A549 (cell line): ENCODE data around the gene IL6ST. TPM values are rescaled to one million over a fixed set of nuclear protein-coding genes. Genes with fewer than 3 reads are reported as not detected.

ENCODE experiments used
- ATAC-seq, 2 experiments: fragments of 200-7000 bp in 1 of 2; fragments of >200 bp in 1 of 2; cut with Nextera tagmentation in 1 of 2; cut with Tn5 transposase in 1 of 2; 3 replicates each; pipeline versions ENCODE4 v1.8.0 to v1.9.1; 2018 to 2020; ENCODE audit warnings: mild to moderate bottlenecking in 1 of 2, moderate library complexity in 1 of 2
- CTCF ChIA-PET: fragments of 300-600 bp; sonication (Branson Sonifier 250); formaldehyde crosslinking; extraction: SDS; loops from one replicate; lab custom pipeline; 2021; ENCODE audit warnings: antibody characterized with exemption, inconsistent platforms; lab: Yijun Ruan, JAX
- POLR2A ChIA-PET: fragments of 350-600 bp; formaldehyde crosslinking; extraction: SDS; loops from one replicate; lab custom pipeline; 2021; ENCODE audit warnings: antibody characterized with exemption, inconsistent platforms; lab: Yijun Ruan, JAX
- DNase-seq, 2 experiments: peaks; one replicate each; pipeline versions ENCODE4 v3.0.0 to v3.0.0-alpha.2; 2011 to 2016; ENCODE audit warnings: low read depth in 1 of 2, low spot score in 1 of 2
- FAIRE-seq: peaks from 2 replicates; lab custom pipeline; 2011; peaks lifted over from hg19 to GRCh38; lab: Jason Lieb, UNC
- H3K27ac ChIP-seq, 2 experiments: fragments of >200 bp; sonication (Bioruptor Twin); formaldehyde crosslinking; 3 replicates each; pipeline ENCODE4 v1.5.1; 2016 to 2017
- H3K4me1 ChIP-seq: fragments of >200 bp; sonication (Bioruptor Twin); formaldehyde crosslinking; 3 replicates; pipeline ENCODE4 v1.6.1; 2016
- H3K4me2 ChIP-seq: fragments of >200 bp; sonication (Bioruptor Twin); formaldehyde crosslinking; 3 replicates; pipeline ENCODE4 v1.6.1; 2016
- H3K4me3 ChIP-seq: fragments of >200 bp; sonication (Bioruptor Twin); formaldehyde crosslinking; 3 replicates; pipeline ENCODE4 v1.5.1; 2016
- H3K9me3 ChIP-seq: fragments of >200 bp; sonication (Bioruptor Twin); formaldehyde crosslinking; 3 replicates; pipeline ENCODE4 v1.6.1; 2016
- CBX2 ChIP-seq: fragments of 200-600 bp; sonication (generic); IDR thresholded peaks from 2 replicates; pipeline ENCODE4 v1.6.1; 2016; ENCODE audit warnings: low read depth, mild to moderate bottlenecking, borderline replicate concordance
- CEBPB ChIP-seq, 2 experiments: fragments of >200 bp in 1 of 2; sonication (Bioruptor Twin) in 1 of 2; formaldehyde crosslinking in 1 of 2; IDR thresholded peaks; 2 replicates each; pipeline ENCODE4 v1.6.1; 2012 to 2016
- CTCF ChIP-seq: fragments of >200 bp; sonication (Bioruptor Twin); formaldehyde crosslinking; IDR thresholded peaks from 3 replicates; pipeline ENCODE4 v1.5.1; 2016
- E2F6 ChIP-seq: IDR thresholded peaks from 2 replicates; pipeline ENCODE4 v1.6.1; 2012; ENCODE audit warnings: low read depth, borderline replicate concordance
- EHMT2 ChIP-seq: fragments of 200-600 bp; sonication (generic); IDR thresholded peaks from 2 replicates; pipeline ENCODE4 v1.6.1; 2016; ENCODE audit warnings: antibody characterized with exemption, low read depth, mild to moderate bottlenecking, moderate library complexity
- EP300 ChIP-seq, 2 experiments: fragments of >200 bp; sonication (Bioruptor Twin); formaldehyde crosslinking; IDR thresholded peaks; 2 replicates in 1 of 2; 3 replicates in 1 of 2; pipeline ENCODE4 v1.6.1; 2016 to 2017
- ESRRA ChIP-seq: fragments of 150-350 bp; IDR thresholded peaks from 2 replicates; pipeline ENCODE4 v1.6.1; 2014; ENCODE audit warnings: mild to moderate bottlenecking, low read length, borderline replicate concordance
- FOSL2 ChIP-seq, 2 experiments: fragments of 450-650 bp in 1 of 2; fragments of >200 bp in 1 of 2; sonication (Bioruptor Twin) in 1 of 2; formaldehyde crosslinking; IDR thresholded peaks; 2 replicates each; pipeline versions ENCODE4 v1.5.0 to v1.6.1; 2016 to 2020; ENCODE audit warnings: mild to moderate bottlenecking in 1 of 2, moderate library complexity in 1 of 2
- FOXS1 ChIP-seq: fragments of 250-450 bp; sonication (Bioruptor Pico); IDR thresholded peaks from 2 replicates; pipeline ENCODE4 v1.5.0; 2020; ENCODE audit warnings: mild to moderate bottlenecking, moderate library complexity
- HES2 ChIP-seq: fragments of >200 bp; sonication (Bioruptor Twin); formaldehyde crosslinking; IDR thresholded peaks from 2 replicates; pipeline ENCODE4 v1.6.1; 2016
- HEYL ChIP-seq: fragments of 250-450 bp; sonication (Bioruptor Pico); IDR thresholded peaks from 2 replicates; pipeline ENCODE4 v1.8.0; 2021; ENCODE audit warnings: mild to moderate bottlenecking, moderate library complexity
- HOXB5 ChIP-seq: fragments of 250-450 bp; sonication (Bioruptor Pico); IDR thresholded peaks from 2 replicates; pipeline ENCODE4 v1.5.0; 2020; ENCODE audit warnings: mild to moderate bottlenecking, moderate library complexity
- JUN ChIP-seq, 2 experiments: fragments of >200 bp; sonication (Bioruptor Twin); formaldehyde crosslinking; IDR thresholded peaks; 2 replicates in 1 of 2; 3 replicates in 1 of 2; pipeline ENCODE4 v1.6.1; 2016 to 2017
- KDM5A ChIP-seq: fragments of 200-600 bp; sonication (generic); IDR thresholded peaks from 2 replicates; pipeline ENCODE4 v1.6.1; 2016; ENCODE audit warnings: antibody characterized with exemption, mild to moderate bottlenecking
- MAZ ChIP-seq: fragments of 150-350 bp; IDR thresholded peaks from 2 replicates; pipeline ENCODE4 v1.6.1; 2014; ENCODE audit warnings: antibody characterized with exemption, low read depth, low read length, borderline replicate concordance
- MYC ChIP-seq: IDR thresholded peaks from 2 replicates; pipeline ENCODE4 v1.6.1; 2012; ENCODE audit warnings: mild to moderate bottlenecking, inconsistent platforms, low read length, improper control_type of control experiment, borderline replicate concordance
- NFE2L2 ChIP-seq: fragments of 150-350 bp; conservative IDR thresholded peaks from 2 replicates; pipeline ENCODE4 v1.6.1; 2014; ENCODE audit warnings: low read length
- NR3C1 ChIP-seq: fragments of >200 bp; sonication (Bioruptor Twin); formaldehyde crosslinking; IDR thresholded peaks from 3 replicates; pipeline ENCODE4 v1.6.1; 2017
- RAD21 ChIP-seq, 2 experiments: fragments of >200 bp in 1 of 2; sonication (Bioruptor Twin) in 1 of 2; formaldehyde crosslinking in 1 of 2; IDR thresholded peaks in 1 of 2; conservative IDR thresholded peaks in 1 of 2; 2 replicates in 1 of 2; 3 replicates in 1 of 2; pipeline ENCODE4 v1.6.1; 2012 to 2018; ENCODE audit warnings: inconsistent platforms in 1 of 2
- RARB ChIP-seq: fragments of 250-450 bp; sonication (Bioruptor Pico); IDR thresholded peaks from 2 replicates; pipeline ENCODE4 v1.8.0; 2021; ENCODE audit warnings: mild to moderate bottlenecking, moderate library complexity
- REST ChIP-seq: fragments of 200-600 bp; sonication (generic); IDR thresholded peaks from 2 replicates; pipeline ENCODE4 v1.6.1; 2016; ENCODE audit warnings: antibody characterized with exemption, mild to moderate bottlenecking, moderate library complexity
- RNF2 ChIP-seq: fragments of 200-600 bp; sonication (generic); IDR thresholded peaks from 2 replicates; pipeline ENCODE4 v1.6.1; 2016; ENCODE audit warnings: low read depth, mild to moderate bottlenecking, antibody characterized with exemption, moderate library complexity, borderline replicate concordance
- ZC3H11A ChIP-seq: fragments of 450-650 bp; IDR thresholded peaks from 2 replicates; pipeline ENCODE4 v1.6.1; 2014; ENCODE audit warnings: antibody characterized with exemption, mild to moderate bottlenecking
- ZFP36 ChIP-seq: fragments of 450-650 bp; IDR thresholded peaks from 2 replicates; pipeline ENCODE4 v1.6.1; 2014; ENCODE audit warnings: borderline replicate concordance; ENCODE audit not compliant: partially characterized antibody
- ZSCAN20 ChIP-seq: fragments of 250-450 bp; sonication (Bioruptor Pico); IDR thresholded peaks from 2 replicates; pipeline ENCODE4 v1.8.0; 2022; ENCODE audit warnings: mild to moderate bottlenecking, moderate library complexity
- WGBS: methylation state at CpG from one replicate; pipeline ENCODE4 v1.1.6; 2017; ENCODE audit errors: missing lambda C conversion rate; 5-methylcytosine and 5-hydroxymethylcytosine counted together
- polyA plus RNA-seq, 4 experiments: library from polyadenylated mRNA; depleted of rRNA in 3 of 4; stranded (reverse); fragments of >200 nt; fragmentation: RNase III in 1 of 4; extraction: RNeasy Plus Mini Kit Qiagen cat#74134 plus additional on column Dnase treatment in 1 of 4; gene quantifications; 2 replicates in 3 of 4; 3 replicates in 1 of 4; pipeline ENCODE4 v1.2.3, GENCODE V29; 2011 to 2017
- TF ChIP-seq, protein P1 (sequence below): IDR thresholded peaks from 2 replicates; pipeline ENCODE4 v1.6.1; 2012
- TF ChIP-seq, protein P2 (sequence below): fragments of 250-450 bp; sonication (Bioruptor Pico); IDR thresholded peaks from 2 replicates; pipeline ENCODE4 v1.5.0; 2021; ENCODE audit warnings: mild to moderate bottlenecking, moderate library complexity, borderline replicate concordance
- TF ChIP-seq, protein P3 (sequence below): fragments of 250-450 bp; sonication (Bioruptor Pico); IDR thresholded peaks from 2 replicates; pipeline ENCODE4 v1.5.0; 2020; ENCODE audit warnings: low read depth, mild to moderate bottlenecking, moderate library complexity

The IL6ST gene
- polyA plus RNA-seq, 2 of the 4 experiments (the other 2 are of a cell fraction) = 46.2 to 183 TPM

- Histone ChIP-seq H3K4me1 (peaks cover 2% of the 10 kb centered on the region), H3K4me2 (no peak overlapping the region), H3K4me3 (no peak overlapping the region)
- ATAC-seq = no peak
- POLR2A ChIA-PET = no interaction called here
- no peak for FAIRE-seq
- TF ChIP-seq MAZ (no peak), RNF2 (no peak), EP300 (IDR thresholded peaks at IDR 0.05) (no peak), CBX2 (no peak), NFE2L2 (no peak), EHMT2 (no peak), FOXS1 (CRISPR knock-in tag) (no peak), ZC3H11A (no peak), HES2 (no peak), HEYL (CRISPR knock-in tag) (no peak), FOSL2 (IDR thresholded peaks at IDR 0.05) (no peak), FOSL2 (CRISPR knock-in tag; IDR thresholded peaks at IDR 0.05) (no peak), CTCF (no peak), KDM5A (no peak), CEBPB (IDR thresholded peaks at IDR 0.05) (no peak)
- TF ChIP-seq, protein P1, sequence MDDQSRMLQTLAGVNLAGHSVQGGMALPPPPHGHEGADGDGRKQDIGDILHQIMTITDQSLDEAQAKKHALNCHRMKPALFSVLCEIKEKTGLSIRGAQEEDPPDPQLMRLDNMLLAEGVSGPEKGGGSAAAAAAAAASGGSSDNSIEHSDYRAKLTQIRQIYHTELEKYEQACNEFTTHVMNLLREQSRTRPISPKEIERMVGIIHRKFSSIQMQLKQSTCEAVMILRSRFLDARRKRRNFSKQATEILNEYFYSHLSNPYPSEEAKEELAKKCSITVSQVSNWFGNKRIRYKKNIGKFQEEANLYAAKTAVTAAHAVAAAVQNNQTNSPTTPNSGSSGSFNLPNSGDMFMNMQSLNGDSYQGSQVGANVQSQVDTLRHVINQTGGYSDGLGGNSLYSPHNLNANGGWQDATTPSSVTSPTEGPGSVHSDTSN = no peak
- TF ChIP-seq, all 56 proteins: peak for 0
- no peak for DNase-seq
- WGBS = 76% methylated on average over 3 of the region's 3 CpGs
- no peaks in the 10 kb centered on the region for H3K9me3 ChIP-seq
- no peak overlapping the region for H3K27ac ChIP-seq
- CTCF ChIA-PET = interaction anchor here (0.7 to 1.5 kb wide), 3 partner anchors 10 to 307 kb away, joined by 3 to 4 read pairs (median 3); no protein-coding TSS in a partner anchor
Observed at GRCh38 chr5:55894135-55894534, 100.6 kb downstream of the IL6ST start.

DNA sequence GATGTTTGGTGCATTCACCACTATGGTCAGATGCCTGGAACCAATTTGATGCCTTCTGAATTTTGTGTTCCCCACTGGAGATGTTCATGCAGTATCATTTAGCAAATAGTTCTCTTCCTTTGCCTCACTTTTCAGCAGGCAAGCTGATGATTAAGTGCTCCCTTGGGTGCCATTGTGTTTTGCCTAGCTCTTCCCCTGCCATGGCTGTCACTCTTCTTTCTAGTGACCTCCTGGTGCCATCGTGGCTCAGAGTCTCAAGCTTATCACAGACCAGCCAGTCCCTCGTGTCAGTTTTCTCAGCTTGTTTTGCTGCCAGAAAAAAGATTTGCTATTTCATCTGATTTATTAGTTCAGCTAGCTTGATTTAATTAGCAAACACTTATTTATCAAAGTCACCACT lies 102.3 kb downstream of the IL6ST start:
- no peak overlapping the region for H3K4me3 ChIP-seq
- no peak for FAIRE-seq
- no peak for DNase-seq
- H3K4me1 ChIP-seq = no peaks in the 10 kb centered on the region
- H3K9me3 ChIP-seq = no peaks in the 10 kb centered on the region
- ChIA-PET CTCF (no interaction called here), POLR2A (no interaction called here)
- TF ChIP-seq REST (no peak), MYC (no peak), ZSCAN20 (CRISPR knock-in tag) (no peak), RARB (no peak), E2F6 (no peak), HOXB5 (CRISPR knock-in tag) (no peak), ZFP36 (no peak), JUN (IDR thresholded peaks at IDR 0.05) (no peak), RAD21 (conservative IDR thresholded peaks at IDR 0.05 in 1 of 2, IDR thresholded peaks at IDR 0.05 in 1 of 2) (no peak), NR3C1 (no peak), ESRRA (no peak)
- TF ChIP-seq, protein P2, sequence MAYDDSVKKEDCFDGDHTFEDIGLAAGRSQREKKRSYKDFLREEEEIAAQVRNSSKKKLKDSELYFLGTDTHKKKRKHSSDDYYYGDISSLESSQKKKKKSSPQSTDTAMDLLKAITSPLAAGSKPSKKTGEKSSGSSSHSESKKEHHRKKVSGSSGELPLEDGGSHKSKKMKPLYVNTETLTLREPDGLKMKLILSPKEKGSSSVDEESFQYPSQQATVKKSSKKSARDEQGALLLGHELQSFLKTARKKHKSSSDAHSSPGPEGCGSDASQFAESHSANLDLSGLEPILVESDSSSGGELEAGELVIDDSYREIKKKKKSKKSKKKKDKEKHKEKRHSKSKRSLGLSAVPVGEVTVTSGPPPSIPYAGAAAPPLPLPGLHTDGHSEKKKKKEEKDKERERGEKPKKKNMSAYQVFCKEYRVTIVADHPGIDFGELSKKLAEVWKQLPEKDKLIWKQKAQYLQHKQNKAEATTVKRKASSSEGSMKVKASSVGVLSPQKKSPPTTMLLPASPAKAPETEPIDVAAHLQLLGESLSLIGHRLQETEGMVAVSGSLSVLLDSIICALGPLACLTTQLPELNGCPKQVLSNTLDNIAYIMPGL (CRISPR knock-in tag) = no peak
- TF ChIP-seq, protein P3, sequence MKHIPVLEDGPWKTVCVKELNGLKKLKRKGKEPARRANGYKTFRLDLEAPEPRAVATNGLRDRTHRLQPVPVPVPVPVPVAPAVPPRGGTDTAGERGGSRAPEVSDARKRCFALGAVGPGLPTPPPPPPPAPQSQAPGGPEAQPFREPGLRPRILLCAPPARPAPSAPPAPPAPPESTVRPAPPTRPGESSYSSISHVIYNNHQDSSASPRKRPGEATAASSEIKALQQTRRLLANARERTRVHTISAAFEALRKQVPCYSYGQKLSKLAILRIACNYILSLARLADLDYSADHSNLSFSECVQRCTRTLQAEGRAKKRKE = no peak
- TF ChIP-seq, all 56 proteins: peak for 0
- no peak for ATAC-seq
- Histone ChIP-seq H3K4me2 (no peak overlapping the region), H3K27ac (no peak overlapping the region)
- WGBS = 44% methylated on average over 2 of the region's 2 CpGs
